Neuron (in vitro differentiated cells): ENCODE measurements around the gene COL25A1.
"Not testable (repeated sequence)": the region's sequence is repeated elsewhere in the genome, so short reads cannot be mapped to it uniquely, and the experiment has no call there.

Experiments used
- H2AFZ ChIP-seq: one replicate; pipeline ENCODE4 v1.6.1; 2013; ENCODE audit warnings: low read depth, mild to moderate bottlenecking, inconsistent platforms, low read length, moderate library complexity
- H3K27me3 ChIP-seq: one replicate; pipeline ENCODE4 v1.6.1; 2013; ENCODE audit warnings: low read length; ENCODE audit not compliant: insufficient read depth
- H3K36me3 ChIP-seq: one replicate; pipeline ENCODE4 v1.6.1; 2013; ENCODE audit warnings: low read length; ENCODE audit not compliant: insufficient read depth
- H3K4me1 ChIP-seq: one replicate; pipeline ENCODE4 v1.6.1; 2013; ENCODE audit warnings: low read length; ENCODE audit not compliant: insufficient read depth
- H3K4me3 ChIP-seq: 2 replicates; pipeline ENCODE4 v1.5.1; 2013; ENCODE audit warnings: mild to moderate bottlenecking, low read length, moderate library complexity
- H3K9me3 ChIP-seq: one replicate; pipeline ENCODE4 v1.6.1; 2013; ENCODE audit warnings: low read length

COL25A1 gene

DNA sequence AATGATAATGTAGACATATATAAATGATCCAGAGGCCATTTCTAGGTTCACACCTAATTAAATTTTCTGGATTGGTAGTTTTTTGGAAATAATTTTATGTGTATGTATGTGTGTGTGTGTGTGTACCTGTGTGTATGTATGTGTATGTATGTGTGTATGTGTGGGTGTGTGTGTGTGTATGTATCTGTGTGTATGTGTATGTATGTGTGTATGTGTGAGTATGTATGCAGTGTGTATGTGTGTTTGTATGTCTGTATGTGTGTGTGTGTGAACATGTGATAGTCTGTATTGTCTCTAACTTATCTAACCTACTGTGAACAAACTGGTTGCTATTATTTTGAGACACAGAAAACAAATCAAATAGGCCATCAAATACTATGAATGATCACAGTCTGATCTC, 152.6 kb downstream of the COL25A1 start:
- no peaks in the 10 kb centered on the region for H3K27me3 ChIP-seq
- no peak overlapping the region for H2AFZ ChIP-seq
- H3K36me3 ChIP-seq: no peaks in the 10 kb centered on the region
- no peaks in the 10 kb centered on the region for H3K4me1 ChIP-seq
- no peaks in the 10 kb centered on the region for H3K9me3 ChIP-seq
- no peak overlapping the region for H3K4me3 ChIP-seq

DNA sequence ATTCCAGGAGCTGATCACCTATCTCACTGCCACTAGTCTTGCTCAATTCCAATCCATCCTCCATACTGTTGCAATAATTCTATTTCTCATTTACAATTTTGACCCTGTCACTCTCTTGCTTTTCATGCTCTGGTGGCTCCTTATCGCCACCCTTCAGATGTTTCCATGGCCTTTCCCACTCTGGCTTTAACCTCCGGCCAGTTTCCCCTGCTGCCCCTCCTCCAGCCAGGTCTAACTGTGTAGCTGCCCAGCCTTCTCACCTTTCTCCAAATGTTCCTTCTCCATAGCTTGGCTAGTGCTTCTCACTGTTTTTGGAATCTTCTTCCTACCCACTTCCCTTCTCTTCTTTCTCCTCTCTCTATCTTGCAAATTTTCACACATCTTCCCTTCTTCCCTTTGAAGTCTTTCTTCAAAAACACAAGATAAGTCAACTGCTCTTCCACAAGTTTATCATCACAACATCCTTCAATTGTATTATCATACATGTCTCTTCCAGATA, 153.8 kb downstream of the COL25A1 start:
- no peaks in the 10 kb centered on the region for H3K36me3 ChIP-seq
- no peak overlapping the region for H3K4me3 ChIP-seq
- no peaks in the 10 kb centered on the region for H3K9me3 ChIP-seq
- no peak overlapping the region for H2AFZ ChIP-seq
- no peaks in the 10 kb centered on the region for H3K4me1 ChIP-seq
- H3K27me3 ChIP-seq: no peaks in the 10 kb centered on the region

DNA sequence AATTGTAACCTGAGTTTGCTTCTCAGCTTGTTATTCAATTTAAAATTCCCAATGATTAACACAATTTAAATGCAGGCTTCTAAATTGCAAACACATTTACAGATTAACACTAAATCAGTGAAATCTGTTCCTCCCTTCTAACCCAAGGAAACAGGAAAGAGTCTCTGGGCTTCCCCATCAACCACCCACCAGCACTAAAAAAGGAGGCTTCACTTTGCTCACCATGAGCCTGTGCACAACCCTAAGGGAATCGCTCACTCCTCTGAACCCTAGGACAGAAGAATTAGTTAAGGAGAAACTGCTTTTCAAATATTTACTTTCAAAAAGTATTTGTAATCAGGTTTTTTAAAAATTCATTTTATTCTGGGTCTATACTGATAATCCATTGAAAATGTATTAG, 155.3 kb downstream of the COL25A1 start:
- no peaks in the 10 kb centered on the region for H3K36me3 ChIP-seq
- no peaks in the 10 kb centered on the region for H3K27me3 ChIP-seq
- H3K9me3 ChIP-seq: no peaks in the 10 kb centered on the region
- no peak overlapping the region for H2AFZ ChIP-seq
- H3K4me3 ChIP-seq: no peak overlapping the region
- no peaks in the 10 kb centered on the region for H3K4me1 ChIP-seq

GRCh38 chr4:109146499-109146898, 156.0 kb downstream of the COL25A1 start:
- no peaks in the 10 kb centered on the region for H3K9me3 ChIP-seq
- no peak overlapping the region for H3K4me3 ChIP-seq
- no peaks in the 10 kb centered on the region for H3K36me3 ChIP-seq
- no peaks in the 10 kb centered on the region for H3K27me3 ChIP-seq
- no peak overlapping the region for H2AFZ ChIP-seq
- no peaks in the 10 kb centered on the region for H3K4me1 ChIP-seq

DNA sequence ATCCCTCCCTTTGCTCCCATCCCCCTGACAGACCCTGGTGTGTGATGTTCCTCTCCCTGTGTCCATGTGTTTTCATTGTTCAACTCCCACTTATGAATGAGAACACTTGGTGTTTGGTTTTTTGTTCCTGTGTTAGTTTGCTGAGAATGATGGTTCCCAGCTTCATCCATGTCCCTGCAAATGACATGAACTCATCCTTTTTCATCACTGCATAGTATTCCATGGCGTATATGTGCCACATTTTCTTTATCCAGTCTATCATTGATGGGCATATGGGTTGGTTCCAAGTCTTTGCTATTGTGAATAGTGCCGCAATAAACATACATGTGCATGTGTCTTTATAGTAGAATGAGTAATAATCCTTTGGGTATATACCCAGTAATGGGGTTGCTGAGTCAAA, 164.3 kb downstream of the COL25A1 start:
- H3K9me3 ChIP-seq, H2AFZ ChIP-seq, H3K36me3 ChIP-seq, H3K4me1 ChIP-seq, H3K27me3 ChIP-seq, H3K4me3 ChIP-seq: not testable (repeated sequence)

DNA sequence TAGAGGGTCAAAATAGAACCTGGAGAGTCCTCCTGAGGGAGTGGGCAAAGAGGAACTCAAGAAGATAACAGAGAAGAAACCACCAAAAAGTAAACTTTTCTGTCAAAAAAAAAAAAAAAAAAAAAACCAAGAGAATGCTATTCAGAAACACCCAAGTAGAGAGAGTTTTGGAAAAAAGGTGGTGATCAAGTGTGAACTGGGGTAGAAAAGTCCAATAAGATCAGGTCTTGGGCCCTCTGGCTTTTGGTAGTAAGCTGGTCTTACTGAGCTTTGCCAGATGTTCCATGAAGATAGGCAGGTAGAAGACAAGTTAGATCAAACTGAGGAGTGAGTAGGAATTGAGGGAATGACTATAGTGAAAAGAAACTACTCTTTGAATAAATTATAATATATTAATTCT, 167.5 kb downstream of the COL25A1 start:
- Histone ChIP-seq H3K9me3 (no peaks in the 10 kb centered on the region), H3K4me1 (no peaks in the 10 kb centered on the region), H3K27me3 (no peaks in the 10 kb centered on the region), H2AFZ (no peak overlapping the region), H3K4me3 (no peak overlapping the region), H3K36me3 (no peaks in the 10 kb centered on the region)

DNA sequence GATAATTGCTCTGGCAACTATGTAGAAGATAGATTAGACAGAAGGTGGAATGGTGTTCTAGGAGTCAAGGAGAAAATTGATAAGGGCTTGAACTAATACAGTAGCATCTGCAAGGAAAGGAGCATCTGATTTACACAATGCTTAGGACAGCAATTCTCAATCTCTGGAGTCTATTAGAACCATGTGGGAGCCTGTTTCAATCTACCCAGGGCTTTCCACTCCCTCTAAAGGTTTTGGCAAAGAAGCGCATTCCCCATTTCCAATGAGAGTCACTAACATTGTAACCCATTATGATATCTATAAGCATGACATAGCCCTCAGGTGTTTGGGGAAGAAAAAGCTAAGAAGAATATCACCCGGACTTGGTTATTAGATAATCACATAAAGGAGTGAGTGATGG, 168.2 kb downstream of the COL25A1 start:
- Histone ChIP-seq H3K36me3 (no peaks in the 10 kb centered on the region), H3K9me3 (no peaks in the 10 kb centered on the region)

GRCh38 chr4:109131559-109131958, 170.9 kb downstream of the COL25A1 start:
- no peaks in the 10 kb centered on the region for H3K36me3 ChIP-seq
- no peaks in the 10 kb centered on the region for H3K9me3 ChIP-seq
- H3K27me3 ChIP-seq: no peaks in the 10 kb centered on the region
- no peak overlapping the region for H2AFZ ChIP-seq
- no peak overlapping the region for H3K4me3 ChIP-seq
- no peaks in the 10 kb centered on the region for H3K4me1 ChIP-seq

More for the DNA sequence above, 168.2 kb downstream of the COL25A1 start:
- Histone ChIP-seq H3K27me3 (no peaks in the 10 kb centered on the region), H3K4me1 (no peaks in the 10 kb centered on the region), H3K4me3 (no peak overlapping the region), H2AFZ (no peak overlapping the region)

DNA sequence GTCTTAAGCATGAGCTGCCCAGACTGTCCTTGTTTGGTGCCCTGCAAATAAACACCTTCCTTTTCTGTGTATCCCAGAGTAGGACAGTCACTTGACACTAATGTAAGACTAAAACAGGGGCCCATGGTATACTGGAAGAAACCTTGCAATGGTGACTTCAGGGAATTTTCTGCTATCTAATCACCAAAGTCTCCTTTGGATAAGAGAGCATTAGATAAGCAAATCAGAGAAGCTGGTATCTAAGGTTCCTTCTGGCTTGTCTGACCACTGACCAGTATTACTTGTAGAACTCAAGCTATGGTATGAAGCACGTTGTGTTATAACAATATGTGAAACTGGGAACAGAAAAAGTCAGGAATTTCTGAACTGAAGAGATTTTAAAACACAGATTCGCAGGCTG, 173.9 kb downstream of the COL25A1 start:
- H2AFZ ChIP-seq: no peak overlapping the region
- H3K9me3 ChIP-seq: no peaks in the 10 kb centered on the region
- H3K27me3 ChIP-seq: no peaks in the 10 kb centered on the region
- H3K36me3 ChIP-seq: no peaks in the 10 kb centered on the region
- no peaks in the 10 kb centered on the region for H3K4me1 ChIP-seq
- H3K4me3 ChIP-seq: no peak overlapping the region

DNA sequence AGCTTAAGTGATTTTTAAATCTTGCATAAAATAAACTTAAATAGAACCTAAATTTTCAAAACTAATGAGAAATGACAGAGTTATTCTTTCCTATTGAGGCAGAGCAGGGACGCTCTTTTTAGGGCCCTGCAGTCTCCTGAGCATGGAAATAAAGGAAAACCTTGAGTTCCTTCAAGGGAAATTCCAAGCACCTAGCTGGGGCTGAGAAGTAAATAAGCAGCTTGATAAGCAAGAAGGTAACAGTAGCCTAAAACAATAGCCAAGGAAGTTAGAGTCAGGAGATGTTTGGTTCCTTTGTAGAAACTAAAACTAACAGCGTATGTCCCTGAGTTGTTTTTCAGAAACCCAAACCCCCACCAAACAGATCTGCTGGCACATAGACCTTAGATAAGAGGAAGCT, 174.6 kb downstream of the COL25A1 start:
- H3K9me3 ChIP-seq: no peaks in the 10 kb centered on the region
- no peaks in the 10 kb centered on the region for H3K27me3 ChIP-seq
- no peaks in the 10 kb centered on the region for H3K4me1 ChIP-seq
- no peak overlapping the region for H3K4me3 ChIP-seq
- no peaks in the 10 kb centered on the region for H3K36me3 ChIP-seq
- no peak overlapping the region for H2AFZ ChIP-seq

GRCh38 chr4:109126856-109127255, 175.6 kb downstream of the COL25A1 start:
- H3K27me3 ChIP-seq: no peaks in the 10 kb centered on the region
- no peak overlapping the region for H3K4me3 ChIP-seq
- H3K9me3 ChIP-seq: no peaks in the 10 kb centered on the region
- H3K4me1 ChIP-seq: no peaks in the 10 kb centered on the region
- H2AFZ ChIP-seq: no peak overlapping the region
- no peaks in the 10 kb centered on the region for H3K36me3 ChIP-seq

GRCh38 chr4:109125084-109125483, 177.4 kb downstream of the COL25A1 start:
- no peaks in the 10 kb centered on the region for H3K4me1 ChIP-seq
- no peak overlapping the region for H3K4me3 ChIP-seq
- no peaks in the 10 kb centered on the region for H3K36me3 ChIP-seq
- H3K9me3 ChIP-seq: no peaks in the 10 kb centered on the region
- H2AFZ ChIP-seq: no peak overlapping the region
- H3K27me3 ChIP-seq: no peaks in the 10 kb centered on the region

GRCh38 chr4:109123951-109124350, 178.5 kb downstream of the COL25A1 start:
- Histone ChIP-seq H3K9me3 (no peaks in the 10 kb centered on the region), H3K4me3 (no peak overlapping the region), H3K4me1 (no peaks in the 10 kb centered on the region), H3K27me3 (no peaks in the 10 kb centered on the region), H2AFZ (no peak overlapping the region), H3K36me3 (no peaks in the 10 kb centered on the region)

- H3K4me1 ChIP-seq: no peaks in the 10 kb centered on the region
Measured at GRCh38 chr4:109121561-109121960, 180.9 kb downstream of the COL25A1 start.

More at GRCh38 chr4:109121561-109121960, 180.9 kb downstream of the COL25A1 start:
- Histone ChIP-seq H3K36me3 (no peaks in the 10 kb centered on the region), H2AFZ (no peak overlapping the region), H3K4me3 (no peak overlapping the region), H3K9me3 (no peaks in the 10 kb centered on the region), H3K27me3 (no peaks in the 10 kb centered on the region)
